Measurements from ENCODE around the gene ADGRE1.

ADGRE1 gene

DNA sequence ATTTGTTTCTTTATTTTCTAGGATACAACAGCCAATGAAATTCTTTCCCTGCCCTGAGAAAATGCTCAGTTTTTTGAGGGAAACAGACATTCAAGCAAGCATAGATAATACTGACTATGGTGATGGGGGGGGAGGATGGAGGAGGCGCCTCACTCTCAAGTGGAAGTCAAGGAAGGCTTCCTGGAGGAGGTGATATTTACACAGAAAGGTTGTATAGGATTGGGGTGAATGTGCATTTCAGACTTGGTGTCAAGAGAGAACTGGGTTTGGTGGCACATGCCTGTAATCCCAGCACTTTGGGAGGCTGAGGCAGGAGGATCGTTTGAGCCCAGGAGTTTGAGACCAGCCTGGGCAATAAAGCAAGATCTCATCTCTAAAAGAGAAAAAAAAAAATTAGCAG lies 12.2 kb upstream of the ADGRE1 start:
- no peaks in the 10 kb centered on the region for H3K9me3 ChIP-seq (ENCODE audit: low read length)
- TF ChIP-seq, protein P1, sequence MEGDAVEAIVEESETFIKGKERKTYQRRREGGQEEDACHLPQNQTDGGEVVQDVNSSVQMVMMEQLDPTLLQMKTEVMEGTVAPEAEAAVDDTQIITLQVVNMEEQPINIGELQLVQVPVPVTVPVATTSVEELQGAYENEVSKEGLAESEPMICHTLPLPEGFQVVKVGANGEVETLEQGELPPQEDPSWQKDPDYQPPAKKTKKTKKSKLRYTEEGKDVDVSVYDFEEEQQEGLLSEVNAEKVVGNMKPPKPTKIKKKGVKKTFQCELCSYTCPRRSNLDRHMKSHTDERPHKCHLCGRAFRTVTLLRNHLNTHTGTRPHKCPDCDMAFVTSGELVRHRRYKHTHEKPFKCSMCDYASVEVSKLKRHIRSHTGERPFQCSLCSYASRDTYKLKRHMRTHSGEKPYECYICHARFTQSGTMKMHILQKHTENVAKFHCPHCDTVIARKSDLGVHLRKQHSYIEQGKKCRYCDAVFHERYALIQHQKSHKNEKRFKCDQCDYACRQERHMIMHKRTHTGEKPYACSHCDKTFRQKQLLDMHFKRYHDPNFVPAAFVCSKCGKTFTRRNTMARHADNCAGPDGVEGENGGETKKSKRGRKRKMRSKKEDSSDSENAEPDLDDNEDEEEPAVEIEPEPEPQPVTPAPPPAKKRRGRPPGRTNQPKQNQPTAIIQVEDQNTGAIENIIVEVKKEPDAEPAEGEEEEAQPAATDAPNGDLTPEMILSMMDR (IDR thresholded peaks at IDR 0.05; ENCODE audit: low read length) = no peak
- no peak for TF ChIP-seq EZH2 (IDR thresholded peaks at IDR 0.05; ENCODE audit: borderline replicate concordance, low read length)
- H3K27me3 ChIP-seq (ENCODE audit: insufficient read depth, low read length) = peaks cover 5% of the 10 kb centered on the region; the same call in 1 of the 2 replicates
- H3K9me2 ChIP-seq (ENCODE audit: low read depth, low read length) = no peaks in the 10 kb centered on the region
- no peaks in the 10 kb centered on the region for H3K36me3 ChIP-seq (ENCODE audit: insufficient read depth, low read length)
- H3K4me1 ChIP-seq (ENCODE audit: insufficient read depth, low read length, severe bottlenecking) = no peaks in the 10 kb centered on the region
- H3K79me2 ChIP-seq (ENCODE audit: insufficient read depth, low read length) = no peaks in the 10 kb centered on the region
- H3K4me2 ChIP-seq (ENCODE audit: low read length) = no peak overlapping the region
- no peak overlapping the region for H2AFZ ChIP-seq (ENCODE audit: low read length)
- H3K27ac ChIP-seq (ENCODE audit: low read depth, low read length, poor library complexity, severe bottlenecking) = no peak overlapping the region
- H4K20me1 ChIP-seq (ENCODE audit: insufficient read depth, low read length) = no peaks in the 10 kb centered on the region
- H3F3A ChIP-seq (ENCODE audit: insufficient read depth, low read length) = no peaks in the 10 kb centered on the region
- H3K9ac ChIP-seq (ENCODE audit: low read length) = no peak overlapping the region
- H3K4me3 ChIP-seq (ENCODE audit: low read depth, low read length, poor library complexity, severe bottlenecking) = no peak overlapping the region

DNA sequence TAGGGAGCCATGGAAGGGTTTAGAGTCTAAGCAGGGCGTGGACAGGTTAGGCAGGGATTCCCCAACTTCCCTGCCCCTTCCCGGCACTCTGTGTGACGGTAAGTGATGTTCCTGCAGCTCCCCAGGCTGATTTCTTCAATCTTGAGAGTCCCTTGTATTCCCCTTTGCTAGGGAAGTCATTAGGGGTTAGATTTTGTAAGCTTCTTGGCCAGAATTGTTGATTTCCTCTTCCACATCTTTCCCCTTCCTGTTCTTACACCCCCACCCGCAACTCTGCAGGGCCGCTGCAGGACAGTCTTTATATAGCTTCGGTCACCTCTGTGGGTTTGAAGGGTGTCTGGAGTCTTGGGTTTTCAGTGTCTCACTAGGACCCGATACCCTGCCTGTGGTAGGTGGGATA lies 10.6 kb upstream of the ADGRE1 start:
- no peak overlapping the region for H3K4me3 ChIP-seq (ENCODE audit: low read depth, low read length, poor library complexity, severe bottlenecking)
- no peak overlapping the region for H2AFZ ChIP-seq (ENCODE audit: low read length)
- H3K9me2 ChIP-seq (ENCODE audit: low read depth, low read length) = no peaks in the 10 kb centered on the region
- no peak overlapping the region for H3K27ac ChIP-seq (ENCODE audit: low read depth, low read length, poor library complexity, severe bottlenecking)
- no peaks in the 10 kb centered on the region for H3K9me3 ChIP-seq (ENCODE audit: low read length)
- no peak overlapping the region for H3K4me2 ChIP-seq (ENCODE audit: low read length)
- H3K4me1 ChIP-seq (ENCODE audit: insufficient read depth, low read length, severe bottlenecking) = no peaks in the 10 kb centered on the region
- H4K20me1 ChIP-seq (ENCODE audit: insufficient read depth, low read length) = no peaks in the 10 kb centered on the region
- TF ChIP-seq, protein P1 (IDR thresholded peaks at IDR 0.05; ENCODE audit: low read length) = no peak
- no peak for TF ChIP-seq EZH2 (IDR thresholded peaks at IDR 0.05; ENCODE audit: borderline replicate concordance, low read length)
- peaks cover 5% of the 10 kb centered on the region; the same call in 1 of the 2 replicates for H3K27me3 ChIP-seq (ENCODE audit: insufficient read depth, low read length)
- no peaks in the 10 kb centered on the region for H3F3A ChIP-seq (ENCODE audit: insufficient read depth, low read length)
- H3K9ac ChIP-seq (ENCODE audit: low read length) = no peak overlapping the region
- no peaks in the 10 kb centered on the region for H3K36me3 ChIP-seq (ENCODE audit: insufficient read depth, low read length)
- H3K79me2 ChIP-seq (ENCODE audit: insufficient read depth, low read length) = no peaks in the 10 kb centered on the region

DNA sequence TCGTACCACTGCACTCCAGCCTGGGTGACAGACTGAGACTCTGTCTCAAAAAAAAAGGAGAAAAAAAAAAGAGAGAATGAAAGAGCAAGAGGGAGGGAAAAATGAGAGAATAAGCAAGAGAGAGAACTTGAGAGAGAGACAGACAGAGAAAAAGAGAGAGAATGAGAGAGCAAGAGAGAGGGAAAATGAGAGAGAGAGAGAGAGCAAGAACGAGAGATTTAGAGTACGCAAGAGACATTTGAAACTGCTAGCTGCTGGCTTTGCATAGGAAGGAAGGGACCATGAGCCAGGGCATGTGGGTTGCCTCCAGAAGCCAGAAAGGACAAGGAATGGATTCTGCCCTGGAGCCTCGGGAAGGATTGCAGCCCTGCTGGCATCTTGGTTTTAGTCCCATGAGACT lies 9.6 kb upstream of the ADGRE1 start:
- Histone ChIP-seq H3K36me3 (ENCODE audit: insufficient read depth, low read length) (no peaks in the 10 kb centered on the region), H3K79me2 (ENCODE audit: insufficient read depth, low read length) (no peaks in the 10 kb centered on the region), H2AFZ (ENCODE audit: low read length) (no peak overlapping the region), H3K4me1 (ENCODE audit: insufficient read depth, low read length, severe bottlenecking) (no peaks in the 10 kb centered on the region), H4K20me1 (ENCODE audit: insufficient read depth, low read length) (no peaks in the 10 kb centered on the region), H3K27me3 (ENCODE audit: insufficient read depth, low read length) (peaks cover 5% of the 10 kb centered on the region; the same call in 1 of the 2 replicates), H3K27ac (ENCODE audit: low read depth, low read length, poor library complexity, severe bottlenecking) (no peak overlapping the region), H3K9me2 (ENCODE audit: low read depth, low read length) (no peaks in the 10 kb centered on the region), H3K9ac (ENCODE audit: low read length) (no peak overlapping the region), H3K4me2 (ENCODE audit: low read length) (no peak overlapping the region), H3F3A (ENCODE audit: insufficient read depth, low read length) (no peaks in the 10 kb centered on the region), H3K9me3 (ENCODE audit: low read length) (no peaks in the 10 kb centered on the region), H3K4me3 (ENCODE audit: low read depth, low read length, poor library complexity, severe bottlenecking) (no peak overlapping the region)
- no peak for TF ChIP-seq EZH2 (IDR thresholded peaks at IDR 0.05; ENCODE audit: borderline replicate concordance, low read length)
- TF ChIP-seq, protein P1 (IDR thresholded peaks at IDR 0.05; ENCODE audit: low read length) = no peak
